Gastroesophageal sphincter (tissue), 3 donors: Measurements from ENCODE around the gene ACTR8.

Experiments used
- POLR2A ChIP-seq, 2 donors: fragments of 450-650 bp; IDR thresholded peaks; one replicate each; pipeline ENCODE4 v1.6.1; 2017; ENCODE audit warnings: antibody characterized with exemption in 2 of 2, mild to moderate bottlenecking in 2 of 2, moderate library complexity in 1 of 2
- TF ChIP-seq, protein P1 (sequence below), 4 experiments: fragments of 200-600 bp in 2 of 4; fragments of 450-650 bp in 2 of 4; sonication (generic) in 1 of 4; IDR thresholded peaks; one replicate each; pipeline ENCODE4 v1.5.1; 2017 to 2019; ENCODE audit warnings: antibody characterized with exemption in 4 of 4, mild to moderate bottlenecking in 2 of 4, moderate library complexity in 2 of 4

DNA sequence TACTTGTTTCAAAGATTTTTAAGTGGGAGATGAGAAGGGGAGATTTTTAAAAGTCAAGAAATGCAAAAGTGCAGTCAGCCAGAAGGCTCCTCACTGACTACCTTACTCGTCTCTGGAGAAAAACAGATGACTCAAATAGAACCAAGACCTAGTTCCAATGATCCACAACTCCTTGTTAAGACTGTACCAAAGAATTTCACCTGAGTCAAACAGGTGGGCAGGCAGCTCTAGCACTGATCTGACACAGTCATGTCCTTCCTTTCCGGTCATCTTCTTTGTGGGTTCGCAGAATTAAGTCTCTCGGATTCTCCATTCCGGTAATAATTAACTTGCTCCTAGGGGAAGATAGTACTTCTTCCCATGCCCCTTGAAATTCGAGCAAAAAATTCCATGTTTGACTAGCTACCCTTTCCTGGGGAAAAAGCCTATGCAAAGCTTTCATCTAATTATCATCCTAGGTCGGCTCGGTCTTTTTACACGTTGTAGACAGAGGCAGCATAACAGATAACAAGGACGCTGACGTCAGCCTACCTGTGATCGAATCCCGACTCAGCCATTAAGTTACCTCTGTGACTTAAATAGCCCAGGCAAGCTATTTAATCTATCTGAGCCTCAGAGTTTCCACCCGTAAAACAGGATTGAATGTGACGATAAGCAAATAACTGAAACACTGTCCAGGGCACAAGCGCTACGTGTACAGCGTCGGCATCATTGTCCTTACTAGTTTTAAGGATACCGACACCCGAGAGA lies 8.9 kb upstream of the ACTR8 start:
- TF ChIP-seq, protein P1, sequence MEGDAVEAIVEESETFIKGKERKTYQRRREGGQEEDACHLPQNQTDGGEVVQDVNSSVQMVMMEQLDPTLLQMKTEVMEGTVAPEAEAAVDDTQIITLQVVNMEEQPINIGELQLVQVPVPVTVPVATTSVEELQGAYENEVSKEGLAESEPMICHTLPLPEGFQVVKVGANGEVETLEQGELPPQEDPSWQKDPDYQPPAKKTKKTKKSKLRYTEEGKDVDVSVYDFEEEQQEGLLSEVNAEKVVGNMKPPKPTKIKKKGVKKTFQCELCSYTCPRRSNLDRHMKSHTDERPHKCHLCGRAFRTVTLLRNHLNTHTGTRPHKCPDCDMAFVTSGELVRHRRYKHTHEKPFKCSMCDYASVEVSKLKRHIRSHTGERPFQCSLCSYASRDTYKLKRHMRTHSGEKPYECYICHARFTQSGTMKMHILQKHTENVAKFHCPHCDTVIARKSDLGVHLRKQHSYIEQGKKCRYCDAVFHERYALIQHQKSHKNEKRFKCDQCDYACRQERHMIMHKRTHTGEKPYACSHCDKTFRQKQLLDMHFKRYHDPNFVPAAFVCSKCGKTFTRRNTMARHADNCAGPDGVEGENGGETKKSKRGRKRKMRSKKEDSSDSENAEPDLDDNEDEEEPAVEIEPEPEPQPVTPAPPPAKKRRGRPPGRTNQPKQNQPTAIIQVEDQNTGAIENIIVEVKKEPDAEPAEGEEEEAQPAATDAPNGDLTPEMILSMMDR (IDR thresholded peaks at IDR 0.05), result no peak
- no peak for TF ChIP-seq POLR2A (IDR thresholded peaks at IDR 0.05)
